ENCODE data around the gene MBL2. TPM values are rescaled to one million over a fixed set of nuclear protein-coding genes. Genes with fewer than 3 reads are reported as not detected.

MBL2 gene
- total and polyA plus RNA-seq, 4 donors: 36.2 to 222 (median 105) TPM

DNA sequence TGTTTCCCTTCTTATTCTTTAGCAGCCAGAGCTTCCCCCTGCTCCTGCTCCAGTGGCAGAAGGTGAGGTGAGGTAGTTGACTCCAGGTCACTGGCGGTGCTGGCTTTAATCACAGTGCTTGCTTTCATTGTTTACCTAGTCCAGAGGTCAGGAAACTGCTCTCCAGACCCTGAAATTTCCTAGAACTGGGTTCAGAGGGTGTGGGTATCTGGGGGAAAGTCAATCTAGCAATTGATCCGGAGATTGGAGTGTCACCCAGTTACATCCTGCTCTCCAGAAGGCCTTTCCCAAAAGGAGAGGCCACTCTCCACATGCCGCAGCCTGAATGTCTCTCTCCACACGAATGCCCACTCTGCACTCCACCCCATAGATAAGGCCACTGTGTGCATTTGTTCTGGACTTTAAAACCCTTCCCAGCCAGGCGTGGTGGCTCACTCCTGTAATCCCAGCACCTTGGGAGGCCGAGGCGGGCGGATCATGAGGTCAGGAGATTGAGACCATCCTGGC lies 2.1 kb upstream of the MBL2 start:
- Histone ChIP-seq H3K36me3 (ENCODE audit: control insufficient read depth in 4 of 4, insufficient read depth in 3 of 4, low read depth in 1 of 4, low read length in 3 of 4) (no peaks in the 10 kb centered on the region), H3K4me3 (ENCODE audit: low read depth in 1 of 3, low read length in 3 of 3) (peak overlapping the region in 2 of 3 donors; percentile 1 to 18), H3K27ac (ENCODE audit: low read depth in 1 of 2, low read length in 2 of 2) (peak overlapping the region; percentile 63 to 75), H3K27me3 (ENCODE audit: control insufficient read depth in 4 of 4, insufficient read depth in 4 of 4, low read length in 3 of 4) (no peaks in the 10 kb centered on the region), H3K4me1 (ENCODE audit: control insufficient read depth in 4 of 4, insufficient read depth in 4 of 4, low read length in 3 of 4) (peaks cover 12 to 70% (median 53%) of the 10 kb centered on the region in 4 donors), H3K9ac (ENCODE audit: low read depth in 1 of 2, low read length in 2 of 2) (no peak overlapping the region), H3K9me3 (ENCODE audit: control insufficient read depth in 4 of 4, low read length in 3 of 4) (no peaks in the 10 kb centered on the region)
- 27% methylated on average over 8 of the region's 8 CpGs for WGBS
- DNase-seq (ENCODE audit: low spot score): no peak
- TF ChIP-seq GABPA (IDR thresholded peaks at IDR 0.05 in 1 of 2, conservative IDR thresholded peaks at IDR 0.05 in 1 of 2) (peak in 1 of 2 donors; percentile 31), EGR1 (IDR thresholded peaks at IDR 0.05; ENCODE audit: low read depth in 2 of 2) (peak; percentile 25 to 69), RAD21 (IDR thresholded peaks at IDR 0.05) (peak; percentile 14 to 43), FOXA2 (IDR thresholded peaks at IDR 0.05) (peak; percentile 97), SP1 (IDR thresholded peaks at IDR 0.05) (peak; percentile 99), HNF4G (IDR thresholded peaks at IDR 0.05) (peak; percentile 91), TAF1 (conservative IDR thresholded peaks at IDR 0.05) (peak; percentile 93), YY1 (IDR thresholded peaks at IDR 0.05) (no peak), RXRA (IDR thresholded peaks at IDR 0.05) (peak; percentile 99 to 100), JUND (IDR thresholded peaks at IDR 0.05) (peak; percentile 86 to 95), HNF4A (conservative IDR thresholded peaks at IDR 0.05) (peak; percentile 97 to 98), NR2F2 (IDR thresholded peaks at IDR 0.05) (peak; percentile 91), FOXA1 (IDR thresholded peaks at IDR 0.05) (peak; percentile 97)
- TF ChIP-seq, protein P1, sequence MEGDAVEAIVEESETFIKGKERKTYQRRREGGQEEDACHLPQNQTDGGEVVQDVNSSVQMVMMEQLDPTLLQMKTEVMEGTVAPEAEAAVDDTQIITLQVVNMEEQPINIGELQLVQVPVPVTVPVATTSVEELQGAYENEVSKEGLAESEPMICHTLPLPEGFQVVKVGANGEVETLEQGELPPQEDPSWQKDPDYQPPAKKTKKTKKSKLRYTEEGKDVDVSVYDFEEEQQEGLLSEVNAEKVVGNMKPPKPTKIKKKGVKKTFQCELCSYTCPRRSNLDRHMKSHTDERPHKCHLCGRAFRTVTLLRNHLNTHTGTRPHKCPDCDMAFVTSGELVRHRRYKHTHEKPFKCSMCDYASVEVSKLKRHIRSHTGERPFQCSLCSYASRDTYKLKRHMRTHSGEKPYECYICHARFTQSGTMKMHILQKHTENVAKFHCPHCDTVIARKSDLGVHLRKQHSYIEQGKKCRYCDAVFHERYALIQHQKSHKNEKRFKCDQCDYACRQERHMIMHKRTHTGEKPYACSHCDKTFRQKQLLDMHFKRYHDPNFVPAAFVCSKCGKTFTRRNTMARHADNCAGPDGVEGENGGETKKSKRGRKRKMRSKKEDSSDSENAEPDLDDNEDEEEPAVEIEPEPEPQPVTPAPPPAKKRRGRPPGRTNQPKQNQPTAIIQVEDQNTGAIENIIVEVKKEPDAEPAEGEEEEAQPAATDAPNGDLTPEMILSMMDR (IDR thresholded peaks at IDR 0.05; ENCODE audit: low read depth, low read length, missing input control): no peak
- TF ChIP-seq, protein P2, sequence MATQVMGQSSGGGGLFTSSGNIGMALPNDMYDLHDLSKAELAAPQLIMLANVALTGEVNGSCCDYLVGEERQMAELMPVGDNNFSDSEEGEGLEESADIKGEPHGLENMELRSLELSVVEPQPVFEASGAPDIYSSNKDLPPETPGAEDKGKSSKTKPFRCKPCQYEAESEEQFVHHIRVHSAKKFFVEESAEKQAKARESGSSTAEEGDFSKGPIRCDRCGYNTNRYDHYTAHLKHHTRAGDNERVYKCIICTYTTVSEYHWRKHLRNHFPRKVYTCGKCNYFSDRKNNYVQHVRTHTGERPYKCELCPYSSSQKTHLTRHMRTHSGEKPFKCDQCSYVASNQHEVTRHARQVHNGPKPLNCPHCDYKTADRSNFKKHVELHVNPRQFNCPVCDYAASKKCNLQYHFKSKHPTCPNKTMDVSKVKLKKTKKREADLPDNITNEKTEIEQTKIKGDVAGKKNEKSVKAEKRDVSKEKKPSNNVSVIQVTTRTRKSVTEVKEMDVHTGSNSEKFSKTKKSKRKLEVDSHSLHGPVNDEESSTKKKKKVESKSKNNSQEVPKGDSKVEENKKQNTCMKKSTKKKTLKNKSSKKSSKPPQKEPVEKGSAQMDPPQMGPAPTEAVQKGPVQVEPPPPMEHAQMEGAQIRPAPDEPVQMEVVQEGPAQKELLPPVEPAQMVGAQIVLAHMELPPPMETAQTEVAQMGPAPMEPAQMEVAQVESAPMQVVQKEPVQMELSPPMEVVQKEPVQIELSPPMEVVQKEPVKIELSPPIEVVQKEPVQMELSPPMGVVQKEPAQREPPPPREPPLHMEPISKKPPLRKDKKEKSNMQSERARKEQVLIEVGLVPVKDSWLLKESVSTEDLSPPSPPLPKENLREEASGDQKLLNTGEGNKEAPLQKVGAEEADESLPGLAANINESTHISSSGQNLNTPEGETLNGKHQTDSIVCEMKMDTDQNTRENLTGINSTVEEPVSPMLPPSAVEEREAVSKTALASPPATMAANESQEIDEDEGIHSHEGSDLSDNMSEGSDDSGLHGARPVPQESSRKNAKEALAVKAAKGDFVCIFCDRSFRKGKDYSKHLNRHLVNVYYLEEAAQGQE (IDR thresholded peaks at IDR 0.05): peak; percentile 80
- TF ChIP-seq, protein P3, sequence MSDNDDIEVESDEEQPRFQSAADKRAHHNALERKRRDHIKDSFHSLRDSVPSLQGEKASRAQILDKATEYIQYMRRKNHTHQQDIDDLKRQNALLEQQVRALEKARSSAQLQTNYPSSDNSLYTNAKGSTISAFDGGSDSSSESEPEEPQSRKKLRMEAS (IDR thresholded peaks at IDR 0.05): peak; percentile 88
- TF ChIP-seq, protein P4, sequence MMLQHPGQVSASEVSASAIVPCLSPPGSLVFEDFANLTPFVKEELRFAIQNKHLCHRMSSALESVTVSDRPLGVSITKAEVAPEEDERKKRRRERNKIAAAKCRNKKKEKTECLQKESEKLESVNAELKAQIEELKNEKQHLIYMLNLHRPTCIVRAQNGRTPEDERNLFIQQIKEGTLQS (IDR thresholded peaks at IDR 0.05): peak; percentile 77
- TF ChIP-seq, protein P5, sequence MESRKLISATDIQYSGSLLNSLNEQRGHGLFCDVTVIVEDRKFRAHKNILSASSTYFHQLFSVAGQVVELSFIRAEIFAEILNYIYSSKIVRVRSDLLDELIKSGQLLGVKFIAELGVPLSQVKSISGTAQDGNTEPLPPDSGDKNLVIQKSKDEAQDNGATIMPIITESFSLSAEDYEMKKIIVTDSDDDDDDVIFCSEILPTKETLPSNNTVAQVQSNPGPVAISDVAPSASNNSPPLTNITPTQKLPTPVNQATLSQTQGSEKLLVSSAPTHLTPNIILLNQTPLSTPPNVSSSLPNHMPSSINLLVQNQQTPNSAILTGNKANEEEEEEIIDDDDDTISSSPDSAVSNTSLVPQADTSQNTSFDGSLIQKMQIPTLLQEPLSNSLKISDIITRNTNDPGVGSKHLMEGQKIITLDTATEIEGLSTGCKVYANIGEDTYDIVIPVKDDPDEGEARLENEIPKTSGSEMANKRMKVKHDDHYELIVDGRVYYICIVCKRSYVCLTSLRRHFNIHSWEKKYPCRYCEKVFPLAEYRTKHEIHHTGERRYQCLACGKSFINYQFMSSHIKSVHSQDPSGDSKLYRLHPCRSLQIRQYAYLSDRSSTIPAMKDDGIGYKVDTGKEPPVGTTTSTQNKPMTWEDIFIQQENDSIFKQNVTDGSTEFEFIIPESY (IDR thresholded peaks at IDR 0.05): peak; percentile 78
